NCI-H2171 (cell line): ENCODE data around the gene OSBPL6.

Source experiments
- DNase-seq: peaks from one replicate; lab custom pipeline; 2025; lab: John Stamatoyannopoulos, UW

OSBPL6 gene

DNA sequence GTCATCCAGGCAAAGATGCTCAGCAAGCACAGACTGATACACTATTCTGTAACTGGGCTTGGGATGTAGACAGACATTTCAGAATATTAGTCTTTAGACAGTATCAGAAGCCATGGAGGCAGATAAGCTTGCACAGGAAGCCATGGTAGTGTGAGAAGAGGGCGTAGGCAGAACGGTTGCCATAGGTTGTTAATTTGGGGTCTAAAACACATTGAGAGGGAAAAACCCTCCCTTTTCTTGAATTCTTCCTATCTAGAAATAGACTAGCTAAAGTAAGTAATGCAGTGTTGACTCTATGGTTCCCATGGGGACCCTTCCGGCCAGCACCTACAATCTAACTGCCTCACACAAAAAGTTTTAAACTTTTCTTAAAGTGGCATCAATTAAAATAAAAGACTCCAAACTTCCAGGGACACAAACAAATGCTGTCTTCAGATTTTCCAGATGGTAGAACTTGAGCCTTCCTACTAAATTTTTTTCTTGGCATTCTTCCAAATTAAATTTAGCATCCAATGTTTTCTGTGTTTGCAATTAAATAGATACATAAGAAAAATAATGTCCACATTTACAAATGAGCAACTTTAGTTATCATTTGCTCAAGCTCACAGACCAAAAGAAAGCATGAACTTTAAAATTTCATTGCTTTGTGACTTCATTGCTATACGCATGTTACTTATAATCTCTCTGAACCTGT lies 254.8 kb downstream of the OSBPL6 start:
- no peak for DNase-seq

GRCh38 chr2:178449700-178450523 lies 255.6 kb downstream of the OSBPL6 start:
- no peak for DNase-seq

DNA sequence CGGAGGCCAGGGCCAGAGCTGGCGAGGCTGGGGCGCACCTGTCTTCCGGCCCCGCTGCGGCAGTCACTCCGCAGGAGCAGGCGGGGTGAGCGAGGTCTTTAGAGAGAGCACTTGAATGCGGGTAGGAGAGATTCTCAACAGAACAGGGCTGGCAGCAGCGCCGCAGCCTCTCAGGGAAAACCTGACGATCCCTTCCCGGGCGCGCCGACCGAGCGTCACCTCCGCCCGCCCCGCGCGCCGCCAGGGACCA lies 256.1 kb downstream of the OSBPL6 start:
- no peak for DNase-seq

DNA sequence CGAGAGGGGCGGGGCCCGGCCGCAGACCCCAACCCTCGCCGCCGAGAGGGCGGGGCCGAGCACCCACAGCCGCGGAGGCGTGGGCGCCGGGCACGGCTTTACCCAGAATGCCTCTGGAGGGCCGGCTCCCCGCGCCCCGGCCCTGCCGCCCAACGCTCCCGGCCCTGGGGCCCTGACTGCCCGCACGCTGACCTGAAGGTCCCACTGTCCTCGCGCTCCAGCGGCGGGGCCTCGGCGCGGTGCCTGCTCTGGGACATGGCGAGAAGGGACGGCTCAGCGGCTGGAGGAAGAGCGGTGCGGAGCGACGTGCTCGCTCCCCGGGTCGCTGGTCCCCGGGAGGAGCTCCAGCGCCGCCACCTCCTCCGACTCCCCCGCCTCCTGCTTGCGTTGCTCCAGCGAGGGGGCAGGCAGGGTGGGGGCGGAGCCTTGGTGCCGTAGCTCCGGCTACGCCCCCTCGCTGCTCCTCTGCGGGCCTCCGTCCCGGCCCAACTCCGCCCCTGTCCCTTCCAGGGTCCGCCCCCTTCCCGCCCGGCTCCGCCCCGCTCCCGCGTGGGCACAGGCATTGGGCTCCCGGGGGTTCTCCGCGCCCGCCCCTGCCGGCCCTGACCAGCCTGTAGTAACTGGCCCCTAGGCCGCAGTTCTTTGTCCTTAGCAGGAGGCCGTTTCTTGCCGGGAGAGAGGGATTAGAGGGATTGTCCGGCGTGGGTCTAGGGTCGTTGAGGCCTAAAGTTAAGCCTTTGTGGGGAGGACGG lies 256.6 kb downstream of the OSBPL6 start, which contains the start of the genes PJVK and PRKRA:
TSS of gene PJVK (plus strand) at position 605 of the 752 bp plus-strand sequence. CDS start 2,032 bp downstream, outside the sequence.
TSS of gene PRKRA (minus strand) at position 402 of the 752 bp plus-strand sequence. CDS start at position 257, 145 bp downstream.
- peak; percentile 97 for DNase-seq

GRCh38 chr2:178452334-178452733 lies 258.0 kb downstream of the OSBPL6 start:
- DNase-seq = no peak
